GM21737 (cell line): Measurements from ENCODE around the gene KISS1.
"Not testable (repeated sequence)": the region's sequence is repeated elsewhere in the genome, so short reads cannot be mapped to it uniquely, and the experiment has no call there.

ENCODE experiments used
- ATAC-seq: cut with Tn5 transposase; IDR thresholded peaks from one replicate; pipeline ENCODE4 v1.9.1; 2021; ENCODE audit warnings: mild to moderate bottlenecking, moderate library complexity; ENCODE audit not compliant: unreplicated experiment

Gene KISS1

GRCh38 chr1:204196068-204196795 lies at the start of gene KISS1:
TSS of gene KISS1 (minus strand) at chr1:204196491. CDS start at chr1:204192876, 3,615 bp downstream.
- no peak for ATAC-seq

GRCh38 chr1:204242920-204243319 lies 46.6 kb upstream of the KISS1 start:
- no peak for ATAC-seq

- no peak for ATAC-seq
Observed at GRCh38 chr1:204241914-204242313, 45.6 kb upstream of the KISS1 start.

- ATAC-seq: no peak
Observed at GRCh38 chr1:204241050-204241449, 44.8 kb upstream of the KISS1 start.

GRCh38 chr1:204240233-204240632 lies 43.9 kb upstream of the KISS1 start:
- ATAC-seq: no peak

GRCh38 chr1:204239401-204239800 lies 43.1 kb upstream of the KISS1 start:
- ATAC-seq: not testable (repeated sequence)

- ATAC-seq: not testable (repeated sequence)
Observed at GRCh38 chr1:204238520-204238919, 42.2 kb upstream of the KISS1 start.

GRCh38 chr1:204237515-204237914 lies 41.2 kb upstream of the KISS1 start:
- ATAC-seq: not testable (repeated sequence)

- ATAC-seq: no peak
Observed at GRCh38 chr1:204232526-204232925, 36.2 kb upstream of the KISS1 start.

GRCh38 chr1:204230211-204230610 lies 33.9 kb upstream of the KISS1 start:
- no peak for ATAC-seq

GRCh38 chr1:204228896-204229295 lies 32.6 kb upstream of the KISS1 start:
- ATAC-seq: no peak

GRCh38 chr1:204227996-204228785 lies 31.9 kb upstream of the KISS1 start:
- no peak for ATAC-seq

- no peak for ATAC-seq
Observed at GRCh38 chr1:204227351-204227750, 31.1 kb upstream of the KISS1 start.

- no peak for ATAC-seq
Observed at GRCh38 chr1:204225841-204226735, 29.8 kb upstream of the KISS1 start.

- ATAC-seq: no peak
Observed at GRCh38 chr1:204224655-204225054, 28.4 kb upstream of the KISS1 start.

GRCh38 chr1:204223129-204223860 lies 27.0 kb upstream of the KISS1 start:
- ATAC-seq: no peak

GRCh38 chr1:204222764-204223055 lies 26.4 kb upstream of the KISS1 start:
- no peak for ATAC-seq

- ATAC-seq: no peak
Observed at GRCh38 chr1:204222006-204222763, 25.9 kb upstream of the KISS1 start.

GRCh38 chr1:204221271-204221670 lies 25.0 kb upstream of the KISS1 start:
- no peak for ATAC-seq
